Epithelial cell of esophagus (primary cell): ENCODE data around the gene RBM28.
A peak's percentile ranks its signal among the peaks of the same experiment; 100 is the strongest.

ENCODE experiments used
- DNase-seq: peaks from one replicate; pipeline ENCODE4 v3.0.0; 2010; ENCODE audit warnings: low read depth
- H3K4me3 ChIP-seq: 2 replicates; pipeline ENCODE4 v1.5.1; 2011; ENCODE audit warnings: mild to moderate bottlenecking, low read length, control low read depth
- TF ChIP-seq, protein P1 (sequence below): IDR thresholded peaks from 2 replicates; pipeline ENCODE4 v1.5.1; 2011; ENCODE audit warnings: low read depth, mild to moderate bottlenecking, low read length, control low read depth, inconsistent platforms; ENCODE audit not compliant: insufficient read depth; ENCODE audit errors: missing control alignments

Gene RBM28, protein sequence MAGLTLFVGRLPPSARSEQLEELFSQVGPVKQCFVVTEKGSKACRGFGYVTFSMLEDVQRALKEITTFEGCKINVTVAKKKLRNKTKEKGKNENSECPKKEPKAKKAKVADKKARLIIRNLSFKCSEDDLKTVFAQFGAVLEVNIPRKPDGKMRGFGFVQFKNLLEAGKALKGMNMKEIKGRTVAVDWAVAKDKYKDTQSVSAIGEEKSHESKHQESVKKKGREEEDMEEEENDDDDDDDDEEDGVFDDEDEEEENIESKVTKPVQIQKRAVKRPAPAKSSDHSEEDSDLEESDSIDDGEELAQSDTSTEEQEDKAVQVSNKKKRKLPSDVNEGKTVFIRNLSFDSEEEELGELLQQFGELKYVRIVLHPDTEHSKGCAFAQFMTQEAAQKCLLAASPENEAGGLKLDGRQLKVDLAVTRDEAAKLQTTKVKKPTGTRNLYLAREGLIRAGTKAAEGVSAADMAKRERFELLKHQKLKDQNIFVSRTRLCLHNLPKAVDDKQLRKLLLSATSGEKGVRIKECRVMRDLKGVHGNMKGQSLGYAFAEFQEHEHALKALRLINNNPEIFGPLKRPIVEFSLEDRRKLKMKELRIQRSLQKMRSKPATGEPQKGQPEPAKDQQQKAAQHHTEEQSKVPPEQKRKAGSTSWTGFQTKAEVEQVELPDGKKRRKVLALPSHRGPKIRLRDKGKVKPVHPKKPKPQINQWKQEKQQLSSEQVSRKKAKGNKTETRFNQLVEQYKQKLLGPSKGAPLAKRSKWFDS

DNA sequence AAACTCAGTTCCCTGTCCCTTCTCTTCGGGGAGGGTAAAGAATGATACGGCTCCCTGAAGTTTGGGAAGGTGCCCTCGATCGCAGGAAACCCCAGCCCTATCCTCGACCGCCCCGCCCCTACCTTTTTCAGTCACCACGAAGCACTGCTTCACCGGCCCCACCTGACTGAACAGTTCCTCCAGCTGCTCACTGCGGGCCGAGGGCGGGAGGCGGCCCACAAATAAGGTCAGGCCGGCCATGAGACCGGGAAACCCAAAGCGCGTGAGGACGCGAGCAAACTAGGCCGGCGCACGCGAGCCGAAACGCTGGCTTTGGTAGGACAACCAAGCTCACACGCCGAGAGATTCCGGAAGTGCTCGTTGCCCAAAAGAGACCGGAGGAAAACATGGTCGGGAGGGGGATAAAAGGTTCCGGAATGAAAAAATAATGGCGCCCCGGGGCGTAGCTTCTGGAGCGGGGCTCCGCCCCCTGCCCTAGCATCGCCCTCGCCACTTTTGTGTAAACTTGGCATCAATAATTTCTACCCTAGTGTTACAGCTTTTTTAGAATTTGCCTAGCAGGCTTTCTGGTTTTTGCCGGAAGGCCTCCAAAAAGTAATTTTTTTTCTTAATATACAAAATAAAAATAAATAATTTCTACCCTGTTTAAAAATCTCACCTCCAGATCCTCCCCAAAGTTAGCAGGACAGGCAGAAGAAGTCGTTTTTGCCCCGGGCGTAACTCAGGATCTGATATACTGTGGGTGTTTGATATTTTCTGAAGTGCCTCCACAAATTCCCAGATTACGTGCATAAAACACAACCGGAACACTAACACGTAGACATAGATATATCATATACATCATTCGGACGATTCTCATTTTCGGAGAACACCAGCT lies at the start of gene RBM28:
RBM28 (minus strand) TSS at position 355 of the 877 bp plus-strand sequence; CDS start at position 240, 115 bp downstream.
- peak within 1 kb of the TSS; percentile 84 for H3K4me3 ChIP-seq
- peak; percentile 92 for DNase-seq
- TF ChIP-seq, protein P1, sequence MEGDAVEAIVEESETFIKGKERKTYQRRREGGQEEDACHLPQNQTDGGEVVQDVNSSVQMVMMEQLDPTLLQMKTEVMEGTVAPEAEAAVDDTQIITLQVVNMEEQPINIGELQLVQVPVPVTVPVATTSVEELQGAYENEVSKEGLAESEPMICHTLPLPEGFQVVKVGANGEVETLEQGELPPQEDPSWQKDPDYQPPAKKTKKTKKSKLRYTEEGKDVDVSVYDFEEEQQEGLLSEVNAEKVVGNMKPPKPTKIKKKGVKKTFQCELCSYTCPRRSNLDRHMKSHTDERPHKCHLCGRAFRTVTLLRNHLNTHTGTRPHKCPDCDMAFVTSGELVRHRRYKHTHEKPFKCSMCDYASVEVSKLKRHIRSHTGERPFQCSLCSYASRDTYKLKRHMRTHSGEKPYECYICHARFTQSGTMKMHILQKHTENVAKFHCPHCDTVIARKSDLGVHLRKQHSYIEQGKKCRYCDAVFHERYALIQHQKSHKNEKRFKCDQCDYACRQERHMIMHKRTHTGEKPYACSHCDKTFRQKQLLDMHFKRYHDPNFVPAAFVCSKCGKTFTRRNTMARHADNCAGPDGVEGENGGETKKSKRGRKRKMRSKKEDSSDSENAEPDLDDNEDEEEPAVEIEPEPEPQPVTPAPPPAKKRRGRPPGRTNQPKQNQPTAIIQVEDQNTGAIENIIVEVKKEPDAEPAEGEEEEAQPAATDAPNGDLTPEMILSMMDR = no peak

DNA sequence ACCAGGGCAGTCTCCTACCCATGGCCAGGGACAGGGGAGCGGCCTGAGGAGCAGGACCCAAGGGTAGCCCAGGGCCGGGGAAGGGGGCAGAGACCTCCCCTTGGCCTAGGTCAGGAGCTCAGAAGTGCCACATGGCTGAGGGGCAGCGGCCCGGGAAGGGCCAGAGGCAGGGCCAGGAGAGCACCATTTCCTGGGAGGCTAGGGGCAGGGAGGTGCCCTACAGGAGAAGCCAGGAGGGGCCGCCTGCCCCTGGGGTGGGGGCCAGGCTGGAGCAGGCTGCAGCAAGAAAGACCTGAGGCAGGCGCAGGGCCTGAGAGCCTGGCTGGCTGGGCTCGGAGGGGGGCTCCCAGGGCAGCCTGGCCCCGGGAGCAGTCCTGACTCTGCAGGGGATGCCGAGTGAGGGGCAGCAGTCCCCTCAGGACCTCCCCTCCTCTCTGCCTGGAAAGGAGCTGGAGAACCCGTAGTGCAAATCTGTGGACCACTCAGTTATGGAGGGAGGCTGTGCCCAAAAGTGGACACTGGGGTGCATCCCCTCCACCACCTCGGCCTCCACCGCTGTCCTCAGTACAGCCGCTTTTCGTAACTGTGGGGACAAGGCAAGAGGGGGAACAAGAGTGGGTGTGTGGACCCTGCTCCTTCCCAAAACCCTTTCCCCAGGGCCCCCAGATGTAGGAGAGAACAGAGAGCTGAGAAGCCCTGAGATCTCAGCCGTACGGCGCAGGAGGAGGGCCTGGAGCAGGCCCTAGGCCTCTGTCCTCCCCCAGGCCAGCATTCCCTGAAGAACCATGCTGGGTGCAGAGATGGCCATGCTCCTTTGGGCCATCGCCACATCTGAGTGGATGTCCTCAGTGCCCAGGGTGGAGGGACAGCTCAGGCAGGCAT lies 49.0 kb upstream of the RBM28 start:
- no peak overlapping the region for H3K4me3 ChIP-seq
- DNase-seq = no peak
- TF ChIP-seq, protein P1 = no peak

DNA sequence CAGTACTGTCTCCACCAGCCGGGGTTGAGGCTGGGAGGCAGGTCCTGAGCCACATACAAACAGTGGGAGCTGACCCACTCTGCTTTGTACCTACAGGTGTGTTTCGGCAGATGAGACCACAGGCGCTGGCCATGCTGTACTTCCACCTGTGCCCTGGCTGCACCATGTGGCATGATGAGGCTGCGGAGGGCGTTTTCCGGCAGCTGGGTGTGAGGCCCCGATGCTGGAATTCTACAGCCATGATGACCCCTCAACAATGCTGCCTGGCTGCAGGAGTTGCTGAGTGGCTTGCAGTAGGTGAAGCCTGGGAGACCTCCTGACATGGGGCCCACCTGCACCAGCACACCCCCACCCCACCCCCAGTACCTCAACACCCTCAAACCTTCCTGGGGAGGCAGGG lies 48.1 kb upstream of the RBM28 start:
- no peak overlapping the region for H3K4me3 ChIP-seq
- TF ChIP-seq, protein P1 = no peak
- no peak for DNase-seq

DNA sequence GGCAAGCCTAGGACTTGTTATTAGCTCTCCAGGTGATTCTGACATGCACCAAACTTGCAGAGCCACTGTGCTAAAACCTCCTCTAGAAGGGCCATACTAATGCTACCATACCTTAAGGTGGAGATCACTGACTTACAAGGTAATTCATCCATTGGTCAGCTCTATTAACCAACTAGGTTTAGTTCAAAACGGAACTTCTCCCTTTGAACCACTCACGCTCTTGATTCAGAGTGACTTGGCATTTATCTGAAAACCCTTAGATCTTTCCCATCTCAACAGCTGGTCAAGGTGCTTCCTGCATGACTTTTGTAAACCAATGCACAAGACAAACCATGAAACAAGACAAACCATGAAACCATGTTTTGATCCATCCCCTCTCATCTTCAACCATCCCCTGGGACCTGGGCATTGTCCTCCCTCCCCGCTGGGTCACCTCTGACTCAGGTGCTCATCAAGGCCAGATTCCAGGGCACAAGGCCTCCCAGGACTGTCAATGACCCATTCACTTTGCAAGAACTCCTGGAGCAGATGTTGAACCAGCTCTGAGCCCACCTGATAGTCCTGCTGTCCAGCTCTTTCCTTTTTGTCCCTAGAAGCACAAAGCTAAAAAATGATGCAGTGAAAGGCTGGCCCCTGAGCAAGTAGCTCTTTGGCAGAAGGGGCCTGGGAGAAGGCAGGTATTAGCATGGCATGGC lies 47.3 kb upstream of the RBM28 start:
- no peak overlapping the region for H3K4me3 ChIP-seq
- TF ChIP-seq, protein P1 = no peak
- no peak for DNase-seq

DNA sequence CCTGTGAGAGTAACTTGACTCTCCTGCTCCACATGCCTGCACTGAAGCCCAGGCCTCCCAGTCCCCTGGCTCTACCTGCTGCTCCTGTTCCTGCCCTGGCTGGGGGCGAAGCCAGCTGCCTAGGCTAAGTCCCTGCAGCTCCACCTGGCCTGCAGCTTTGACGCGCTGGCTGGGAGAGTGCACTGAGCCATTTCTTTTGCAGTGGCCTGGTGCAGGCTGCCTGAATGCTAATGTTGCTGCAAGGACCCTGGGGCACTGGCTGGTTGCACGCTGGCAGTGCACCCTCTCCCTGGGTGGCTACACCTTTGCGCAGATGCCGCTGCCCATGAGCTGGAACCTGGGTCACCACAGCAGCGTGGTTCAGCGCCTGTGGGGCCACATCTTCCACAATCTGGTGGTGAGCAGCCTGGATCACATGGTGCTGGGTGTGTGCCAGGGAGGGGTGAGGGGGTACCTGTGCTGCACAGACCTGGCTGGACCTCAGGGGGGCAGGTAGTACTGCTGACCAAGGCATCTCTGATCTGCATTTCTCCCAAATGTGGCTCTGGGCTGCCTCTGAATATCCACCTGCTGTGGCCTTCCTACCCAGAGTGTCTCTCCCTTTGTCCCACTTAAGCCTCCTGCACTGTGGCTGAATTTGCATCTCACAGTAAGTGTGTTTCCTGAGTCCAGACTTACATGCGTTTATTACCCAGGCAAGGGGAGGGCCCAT lies 46.1 kb upstream of the RBM28 start:
- H3K4me3 ChIP-seq = no peak overlapping the region
- TF ChIP-seq, protein P1 = no peak
- DNase-seq = no peak
